Bronchial epithelial cell (primary cell): Measurements from ENCODE around the gene XPO5. TPM values are rescaled to one million over a fixed set of nuclear protein-coding genes. Genes with fewer than 3 reads are reported as not detected.

Source experiments
- total RNA-seq: library from RNA; depleted of rRNA; stranded (reverse); fragments of >200 nt; gene quantifications from 2 replicates; pipeline ENCODE4 v1.2.1, GENCODE V29; 2014

Gene XPO5
- total RNA-seq, 1 donor from 2014 or later, result 35.8 TPM

Other genes starting within 250 kb of the XPO5 start
- 1.8 and 2.1 TPM in 2 replicates for gene ZNF318, start 206.4 kb downstream of the XPO5 start, total RNA-seq
- 9.7 and 11.0 TPM in 2 replicates for gene ABCC10, start 148.5 kb downstream of the XPO5 start, total RNA-seq
- 4.1 and 8.2 TPM in 2 replicates for gene DLK2, start 120.5 kb downstream of the XPO5 start, total RNA-seq
- 6.1 and 6.6 TPM in 2 replicates for gene TJAP1, start 98.5 kb downstream of the XPO5 start, total RNA-seq
- 0.13 and 0.26 TPM in 2 replicates for gene LRRC73, start 65.7 kb downstream of the XPO5 start, total RNA-seq
- gene YIPF3, start 59.1 kb downstream of the XPO5 start, total RNA-seq, result 62.3 and 83.2 TPM in 2 replicates
- gene POLR1C, start 58.9 kb downstream of the XPO5 start, total RNA-seq, result 25.5 and 38.2 TPM in 2 replicates
- 17.4 and 24.3 TPM in 2 replicates for gene POLH, start 147 bp upstream of the XPO5 start, total RNA-seq
- gene GTPBP2, start 53.2 kb upstream of the XPO5 start, total RNA-seq, result 176 and 273 TPM in 2 replicates
- 21.5 and 27.9 TPM in 2 replicates for gene MAD2L1BP, start 59.8 kb upstream of the XPO5 start, total RNA-seq
- gene RSPH9, start 69.0 kb upstream of the XPO5 start, total RNA-seq, result under 0.01 and 0.13 TPM in 2 replicates
- 79.5 and 94.3 TPM in 2 replicates for gene MRPS18A, start 111.8 kb upstream of the XPO5 start, total RNA-seq
- 391 and 496 TPM in 2 replicates for gene VEGFA, start 194.2 kb upstream of the XPO5 start, total RNA-seq